Urothelium cell line (cell line): Measurements from ENCODE around the gene RERE.

Source experiments
- DNase-seq: peaks from one replicate; pipeline ENCODE4 v3.0.0; 2011; ENCODE audit warnings: low spot score, mixed read lengths
- FAIRE-seq: peaks from 2 replicates; lab custom pipeline; 2011; peaks lifted over from hg19 to GRCh38; lab: Jason Lieb, UNC

RERE gene

DNA sequence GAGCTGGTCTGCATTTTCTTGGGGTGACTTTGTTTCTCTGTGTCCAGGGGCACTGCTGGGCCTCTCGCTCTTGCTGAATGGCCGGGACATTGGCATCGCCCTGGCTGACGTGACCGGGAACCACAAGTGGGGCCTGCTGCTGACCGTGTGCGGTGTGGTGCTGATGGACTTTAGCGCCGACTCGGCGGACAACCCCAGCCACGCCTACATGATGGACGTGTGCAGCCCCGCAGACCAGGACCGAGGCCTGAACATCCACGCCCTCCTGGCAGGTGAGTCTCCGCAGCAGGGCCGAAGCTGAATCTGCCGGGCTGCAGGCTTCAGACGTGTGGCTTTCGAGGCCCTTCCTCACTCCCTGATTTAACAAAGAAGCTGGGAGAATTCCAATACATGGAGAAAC lies 491.7 kb downstream of the RERE start:
- no peak for FAIRE-seq
- no peak for DNase-seq

GRCh38 chr1:8324176-8324810 lies 493.1 kb downstream of the RERE start:
- no peak for DNase-seq
- FAIRE-seq = no peak

- no peak for DNase-seq
- no peak for FAIRE-seq
These were observed 493.7 kb downstream of the RERE start for GRCh38 chr1:8323706-8324105.

DNA sequence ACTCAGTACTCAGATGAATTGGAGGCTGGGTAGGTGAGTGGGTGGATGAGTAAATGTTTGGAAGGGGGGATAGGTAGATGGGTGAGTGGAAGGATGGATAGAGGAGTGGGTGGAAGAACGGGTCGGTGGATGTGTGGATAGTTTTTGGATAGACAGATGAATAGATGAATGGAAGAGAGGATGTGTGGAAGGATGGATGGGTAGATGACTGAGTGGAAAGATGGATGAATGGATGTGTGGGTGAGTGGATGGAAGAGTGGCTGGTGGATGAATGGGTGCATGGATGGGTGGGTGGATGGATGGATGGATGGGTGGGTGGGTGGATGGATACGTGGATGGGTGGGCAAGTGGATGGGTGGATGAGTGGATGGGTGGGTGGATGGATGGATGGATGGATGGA lies 495.8 kb downstream of the RERE start:
- DNase-seq (no peak), FAIRE-seq (no peak)

GRCh38 chr1:8318436-8318835 lies 499.0 kb downstream of the RERE start:
- DNase-seq (no peak), FAIRE-seq (no peak)

GRCh38 chr1:8317647-8318381 lies 499.6 kb downstream of the RERE start, which contains the start of gene SLC45A1:
Gene SLC45A1, plus strand, starts transcription at chr1:8318114. Its CDS starts 6,216 bp downstream, at chr1:8324330.
- FAIRE-seq = no peak
- DNase-seq = peak; percentile 56

DNA sequence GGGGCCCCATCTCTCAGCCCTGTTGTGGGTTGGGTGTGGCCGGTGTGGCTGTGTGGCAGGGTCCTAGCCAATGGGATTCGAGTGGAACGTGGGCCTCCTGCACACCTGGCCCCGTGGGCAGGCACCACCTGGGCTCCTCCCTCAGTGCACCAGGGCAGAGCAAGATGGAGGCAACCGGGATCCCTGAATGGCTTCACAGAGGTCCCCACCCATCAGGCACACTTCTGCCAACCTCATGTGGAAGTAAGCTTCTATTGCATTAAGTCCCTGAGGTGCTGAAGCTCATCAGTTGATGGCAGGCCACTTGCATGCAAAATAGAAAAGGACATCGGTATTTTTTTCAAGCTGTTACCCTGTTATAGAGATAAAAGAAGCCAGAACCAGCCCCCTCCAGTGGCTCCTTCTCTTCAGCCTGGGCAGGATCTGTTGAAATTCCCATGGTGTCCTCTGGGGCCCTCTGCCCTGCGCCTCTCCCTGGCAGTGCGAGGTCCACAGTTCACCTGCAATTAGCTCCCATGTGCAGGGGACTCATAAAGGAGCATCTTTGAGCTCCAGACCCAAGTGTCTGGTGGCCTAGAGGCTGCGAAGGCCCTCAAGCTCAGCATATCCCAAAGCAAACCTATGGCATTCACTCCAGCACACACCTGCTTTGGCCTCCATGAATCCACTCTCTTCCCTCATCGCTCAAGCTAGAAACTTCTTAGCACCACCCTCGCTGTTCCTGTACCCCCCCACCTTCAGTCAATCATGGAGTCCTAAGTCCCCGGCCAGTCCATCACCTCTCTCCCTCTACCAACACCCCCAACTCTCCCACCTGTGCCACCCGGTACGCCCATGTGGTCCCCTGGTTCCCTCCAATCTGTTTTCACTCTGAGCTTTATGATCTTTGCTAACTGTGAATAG lies 501.6 kb downstream of the RERE start:
- no peak for FAIRE-seq
- peak; percentile 17 for DNase-seq

DNA sequence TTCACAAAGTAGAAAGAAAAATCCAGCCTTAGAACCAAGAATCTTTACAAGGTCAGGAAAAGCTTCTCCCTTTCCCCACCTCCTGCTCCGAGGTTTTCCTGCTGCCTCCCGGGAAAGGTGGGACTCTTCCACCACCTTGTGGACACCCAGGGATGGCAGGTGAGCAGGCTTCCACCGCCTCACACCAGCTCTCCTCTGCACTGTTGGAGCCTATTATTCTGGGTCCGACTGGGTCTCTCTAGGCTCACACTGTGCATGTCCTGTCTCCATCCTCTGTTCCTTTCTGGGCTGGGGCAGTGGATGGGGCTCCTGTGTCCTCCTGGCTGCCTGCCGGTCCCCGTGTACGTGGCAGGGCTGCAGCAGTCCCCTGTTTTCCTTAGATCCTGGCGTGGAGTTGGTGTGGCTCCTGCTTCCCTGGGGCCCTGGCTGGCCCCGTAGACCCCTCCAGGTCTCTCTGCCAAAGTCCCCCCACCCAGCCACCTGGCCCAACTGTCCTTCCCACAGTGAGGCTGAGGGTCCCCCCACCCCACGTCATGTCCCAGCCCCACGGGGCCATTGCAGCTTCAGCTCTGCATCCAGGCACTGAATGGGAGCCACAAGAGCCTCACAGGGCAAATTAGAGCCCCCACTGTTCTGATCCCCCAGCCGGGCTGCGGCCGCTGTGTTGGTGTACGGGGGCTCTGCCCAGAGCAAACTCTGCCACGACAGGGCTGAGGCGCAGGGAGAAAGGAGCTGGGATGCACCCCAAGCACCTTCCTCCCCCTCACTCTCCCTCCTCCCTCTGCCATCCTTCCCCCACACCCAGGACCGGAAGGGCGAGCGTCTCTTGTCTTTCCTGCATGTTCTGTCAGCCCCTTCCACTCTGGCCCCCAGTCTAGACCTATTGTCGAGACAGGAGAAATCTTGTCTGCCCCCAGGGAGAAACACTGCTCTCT lies 502.8 kb downstream of the RERE start:
- DNase-seq (peak; percentile 82), FAIRE-seq (no peak)

GRCh38 chr1:8313231-8313630 lies 504.2 kb downstream of the RERE start:
- FAIRE-seq (no peak), DNase-seq (no peak)

DNA sequence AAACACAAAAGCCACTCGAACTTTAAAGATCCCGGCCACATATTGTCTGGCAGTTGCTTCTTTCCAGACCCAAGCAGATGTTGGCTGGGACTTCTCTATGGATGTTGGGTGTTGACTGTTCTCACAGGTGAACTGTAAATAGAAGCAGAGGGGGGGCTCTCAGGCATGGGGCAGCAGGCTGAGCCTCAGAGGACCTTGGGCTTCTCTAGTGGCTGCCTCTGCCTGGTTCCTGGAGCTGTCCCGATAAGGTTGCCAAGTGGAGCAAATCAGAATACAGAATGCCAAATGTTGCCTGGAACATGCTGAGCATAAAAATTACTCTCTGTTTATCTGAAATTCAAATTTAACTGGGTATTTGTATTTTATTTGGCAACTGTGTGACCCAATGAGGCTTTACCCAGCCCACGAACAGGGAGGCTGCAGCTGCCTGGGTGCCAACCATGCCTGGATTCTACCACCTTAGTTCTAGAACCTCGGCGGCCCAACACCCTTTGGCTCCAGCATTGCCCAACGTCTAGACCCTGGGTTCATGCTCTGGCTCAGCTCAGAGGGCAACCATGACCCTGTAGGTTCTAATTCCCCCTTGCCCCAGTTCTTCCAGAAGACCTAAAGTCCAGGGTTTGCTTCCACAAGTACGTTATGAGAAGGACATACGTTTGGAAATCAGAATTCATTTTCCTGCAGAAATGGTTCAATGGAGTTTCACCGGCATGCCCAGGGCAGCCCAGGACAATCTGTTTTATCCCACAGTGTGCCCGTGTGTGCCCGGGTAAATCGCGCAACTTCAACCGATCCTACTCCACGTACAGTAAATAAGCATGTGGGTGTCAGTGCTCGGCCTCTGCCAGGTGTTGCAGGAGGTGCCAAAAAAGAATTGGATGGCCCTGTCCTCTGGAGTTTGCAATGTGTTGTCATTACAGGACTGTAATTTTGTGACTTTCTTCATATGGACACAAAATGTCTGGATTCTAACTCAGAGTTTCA lies 504.9 kb downstream of the RERE start:
- no peak for FAIRE-seq
- no peak for DNase-seq

GRCh38 chr1:8311068-8311718 lies 506.2 kb downstream of the RERE start:
- FAIRE-seq = no peak
- no peak for DNase-seq

GRCh38 chr1:8307628-8308027 lies 509.8 kb downstream of the RERE start:
- FAIRE-seq (no peak), DNase-seq (no peak)

DNA sequence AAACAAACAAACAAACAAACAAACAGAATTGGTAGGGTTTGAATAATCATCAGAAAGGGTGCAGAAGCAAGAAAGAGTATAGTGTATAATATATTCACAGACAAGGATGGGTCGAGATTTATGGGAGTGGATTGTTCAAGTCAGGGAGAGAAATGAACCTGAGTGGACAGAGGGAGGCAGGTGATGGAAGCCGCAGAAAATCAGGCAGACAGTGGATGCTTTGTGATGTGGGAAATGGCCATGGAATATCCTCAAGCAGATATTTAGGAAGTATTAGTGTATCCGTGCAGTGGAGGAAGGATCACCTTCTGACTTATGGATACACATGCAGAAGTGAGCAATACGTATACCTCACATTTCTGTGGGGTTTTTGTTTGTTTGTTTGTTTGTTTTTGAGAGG lies 513.6 kb downstream of the RERE start:
- FAIRE-seq (no peak), DNase-seq (no peak)

DNA sequence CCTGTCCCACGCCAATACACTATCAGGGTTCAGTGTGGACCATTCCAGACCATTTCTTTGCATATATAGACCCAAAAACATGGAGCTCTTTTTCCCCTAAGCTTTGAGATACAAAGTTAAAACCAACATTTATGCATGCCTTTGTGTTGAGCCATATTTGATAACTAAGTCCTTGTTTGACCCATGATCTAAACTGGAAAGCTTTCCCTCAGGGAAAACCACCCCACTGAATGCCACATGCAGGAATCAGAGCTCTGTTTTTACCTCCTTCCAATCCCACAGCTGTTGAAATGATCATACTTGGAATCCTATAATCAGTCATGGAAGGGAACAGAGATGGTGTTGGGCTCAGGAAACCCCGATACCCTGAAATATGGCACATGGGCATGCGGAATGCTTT lies 514.3 kb downstream of the RERE start:
- no peak for DNase-seq
- no peak for FAIRE-seq
